H1 (cell line): Measurements from ENCODE around the gene ZNF486. TPM values are rescaled to one million over a fixed set of nuclear protein-coding genes. Genes with fewer than 3 reads are reported as not detected.
A peak's percentile ranks its signal among the peaks of the same experiment; 100 is the strongest.

Experiments
- CTCF ChIA-PET: fragments of 300-600 bp; sonication (Branson Sonifier 250); formaldehyde crosslinking; loops from one replicate; lab custom pipeline; 2021; ENCODE audit not compliant: partially characterized antibody; lab: Charles Lee
- POLR2A ChIA-PET: fragments of 300-600 bp; sonication (Branson Sonifier 250); formaldehyde crosslinking; loops from one replicate; lab custom pipeline; 2021; ENCODE audit warnings: inconsistent platforms; ENCODE audit not compliant: partially characterized antibody; lab: Charles Lee
- DNase-seq, 2 experiments: peaks; one replicate each; pipeline versions ENCODE4 v3.0.0 to v3.0.0-alpha.2; 2010 to 2022; ENCODE audit warnings: low spot score in 2 of 2, low read depth in 1 of 2, mixed read lengths in 1 of 2
- FAIRE-seq: peaks from 2 replicates; lab custom pipeline; 2011; peaks lifted over from hg19 to GRCh38; lab: Jason Lieb, UNC
- H2AFZ ChIP-seq: 2 replicates; pipeline ENCODE4 v1.8.1; 2012; ENCODE audit warnings: low read length, inconsistent platforms
- H2AK5ac ChIP-seq: 2 replicates; pipeline ENCODE4 v1.6.1; 2013; ENCODE audit warnings: low read depth, low read length
- H2BK120ac ChIP-seq: replicated peaks from 2 replicates; pipeline ENCODE3; 2013; ENCODE audit warnings: low read depth, low read length, inconsistent platforms
- H2BK12ac ChIP-seq: 2 replicates; pipeline ENCODE4 v1.6.1; 2013; ENCODE audit warnings: low read depth, low read length
- H2BK15ac ChIP-seq: 2 replicates; pipeline ENCODE4 v1.6.1; 2013; ENCODE audit warnings: low read length
- H2BK20ac ChIP-seq: 2 replicates; pipeline ENCODE4 v1.6.1; 2013; ENCODE audit warnings: low read length
- H2BK5ac ChIP-seq: 2 replicates; pipeline ENCODE4 v1.6.1; 2013; ENCODE audit warnings: low read depth, low read length
- H3K14ac ChIP-seq: 2 replicates; pipeline ENCODE4 v1.6.1; 2013; ENCODE audit warnings: inconsistent platforms; ENCODE audit not compliant: insufficient read length
- H3K18ac ChIP-seq: 2 replicates; pipeline ENCODE4 v1.6.1; 2013; ENCODE audit warnings: low read length; ENCODE audit errors: extremely low read depth
- H3K23ac ChIP-seq: 2 replicates; pipeline ENCODE4 v1.6.1; 2013; ENCODE audit warnings: inconsistent platforms; ENCODE audit not compliant: insufficient read length
- H3K23me2 ChIP-seq: 2 replicates; pipeline ENCODE4 v1.6.1; 2013; ENCODE audit warnings: low read depth, low read length
- H3K27ac ChIP-seq: 2 replicates; pipeline ENCODE4 v1.6.1; 2011; ENCODE audit warnings: low read depth, low read length, inconsistent platforms
- H3K27me3 ChIP-seq, 4 experiments: replicated peaks in 1 of 4; 1 replicate in 1 of 4; 2 replicates in 3 of 4; pipeline versions ENCODE4 v1.6.1 to v1.8.1; 2011 to 2013; ENCODE audit warnings: low read length in 3 of 4, mild to moderate bottlenecking in 3 of 4, inconsistent platforms in 2 of 4, mixed read lengths in 2 of 4, moderate library complexity in 1 of 4; ENCODE audit not compliant: control insufficient read depth in 3 of 4, insufficient read depth in 3 of 4; ENCODE audit errors: extremely low read depth in 1 of 4
- H3K36me3 ChIP-seq, 4 experiments: 2 replicates each; pipeline versions ENCODE4 v1.6.1 to v1.8.1; 2011 to 2013; ENCODE audit warnings: mild to moderate bottlenecking in 4 of 4, low read length in 3 of 4, moderate library complexity in 2 of 4, control low read depth in 1 of 4, inconsistent platforms in 1 of 4; ENCODE audit not compliant: insufficient read depth in 4 of 4, control insufficient read depth in 2 of 4
- H3K4ac ChIP-seq: replicated peaks from 2 replicates; pipeline ENCODE3; 2013; ENCODE audit warnings: low read length, low read depth, mixed read lengths, inconsistent platforms; ENCODE audit not compliant: insufficient read length
- H3K4me1 ChIP-seq, 4 experiments: replicated peaks in 1 of 4; 1 replicate in 1 of 4; 2 replicates in 3 of 4; pipeline versions ENCODE4 v1.6.1 to v1.8.1; 2011 to 2013; ENCODE audit warnings: low read length in 3 of 4, inconsistent platforms in 2 of 4, mixed read lengths in 1 of 4; ENCODE audit not compliant: insufficient read depth in 4 of 4, control insufficient read depth in 3 of 4
- H3K4me2 ChIP-seq, 2 experiments: 2 replicates each; pipeline versions ENCODE4 v1.6.1 to v1.8.1; 2011 to 2013; ENCODE audit warnings: low read depth in 2 of 2, low read length in 2 of 2, control low read depth in 1 of 2, inconsistent platforms in 1 of 2, mild to moderate bottlenecking in 1 of 2; ENCODE audit not compliant: insufficient read depth in 1 of 2
- H3K4me3 ChIP-seq, 4 experiments: fragments of 200-600, 300-600 bp in 1 of 4; sonication (generic), shearing (Covaris generic), sonication (Bioruptor Twin) in 1 of 4; 2 replicates each; pipeline versions ENCODE4 v1.5.1 to v1.8.1; 2011 to 2016; ENCODE audit warnings: low read length in 4 of 4, low read depth in 3 of 4, control low read depth in 2 of 4, inconsistent platforms in 2 of 4, mild to moderate bottlenecking in 2 of 4, mixed read lengths in 1 of 4, moderate library complexity in 1 of 4; ENCODE audit not compliant: insufficient read depth in 2 of 4; ENCODE audit errors: extremely low read depth in 1 of 4
- H3K56ac ChIP-seq: replicated peaks from 2 replicates; pipeline ENCODE3; 2013; ENCODE audit warnings: low read depth, mild to moderate bottlenecking, mixed read lengths, low read length, inconsistent platforms; ENCODE audit not compliant: insufficient read length
- H3K79me1 ChIP-seq: 2 replicates; pipeline ENCODE4 v1.6.1; 2013; ENCODE audit warnings: low read depth, low read length, control low read depth
- H3K79me2 ChIP-seq, 2 experiments: 2 replicates each; pipeline versions ENCODE4 v1.6.1 to v1.8.1; 2012 to 2013; ENCODE audit warnings: low read length in 2 of 2, mild to moderate bottlenecking in 2 of 2, inconsistent platforms in 1 of 2; ENCODE audit not compliant: insufficient read depth in 2 of 2, control insufficient read depth in 1 of 2
- H3K9ac ChIP-seq, 4 experiments: replicated peaks in 1 of 4; 1 replicate in 1 of 4; 2 replicates in 3 of 4; pipeline versions ENCODE4 v1.6.1 to v1.8.1; 2011 to 2013; ENCODE audit warnings: low read depth in 3 of 4, low read length in 3 of 4, control low read depth in 2 of 4, mild to moderate bottlenecking in 2 of 4, moderate library complexity in 2 of 4, inconsistent platforms in 1 of 4; ENCODE audit errors: extremely low read depth in 1 of 4
- H3K9me3 ChIP-seq, 2 experiments: 2 replicates each; pipeline versions ENCODE4 v1.6.1 to v1.8.1; 2012 to 2013; ENCODE audit warnings: mild to moderate bottlenecking in 2 of 2, moderate library complexity in 2 of 2, control low read depth in 1 of 2, inconsistent platforms in 1 of 2, low read depth in 1 of 2, low read length in 1 of 2, mixed read lengths in 1 of 2; ENCODE audit not compliant: insufficient read depth in 2 of 2
- H4K20me1 ChIP-seq, 2 experiments: replicated peaks in 1 of 2; 2 replicates each; pipeline versions ENCODE3 to v1.8.1; 2011 to 2013; ENCODE audit warnings: inconsistent platforms in 2 of 2, low read length in 2 of 2, mild to moderate bottlenecking in 1 of 2; ENCODE audit not compliant: insufficient read depth in 2 of 2, control insufficient read depth in 1 of 2
- H4K5ac ChIP-seq: 2 replicates; pipeline ENCODE4 v1.6.1; 2013; ENCODE audit warnings: low read length, low read depth, mixed read lengths, inconsistent platforms; ENCODE audit not compliant: insufficient read length
- H4K8ac ChIP-seq: 2 replicates; pipeline ENCODE4 v1.8.0; 2013; ENCODE audit warnings: mild to moderate bottlenecking, moderate library complexity, low read length, inconsistent platforms; ENCODE audit not compliant: insufficient read depth; ENCODE audit errors: extremely low read depth
- H4K91ac ChIP-seq: replicated peaks from 2 replicates; pipeline ENCODE3; 2013; ENCODE audit warnings: low read length, mixed read lengths, inconsistent platforms; ENCODE audit not compliant: insufficient read length
- ASH2L ChIP-seq: fragments of 200-600, 300-600 bp; sonication (generic); IDR thresholded peaks from one replicate; pipeline ENCODE4 v1.7.1; 2017; ENCODE audit warnings: low read length
- CBX8 ChIP-seq: fragments of 300-800, 300-1000 bp; sonication (generic); IDR thresholded peaks from 2 replicates; pipeline ENCODE4 v1.7.1; 2016; ENCODE audit warnings: low read depth, low read length, borderline replicate concordance
- CHD2 ChIP-seq: IDR thresholded peaks from 2 replicates; pipeline ENCODE4 v1.6.1; 2012; ENCODE audit warnings: low read length, improper control_type of control experiment
- CTBP2 ChIP-seq: IDR thresholded peaks from 2 replicates; pipeline ENCODE4 v1.7.0; 2011; ENCODE audit warnings: borderline replicate concordance, mild to moderate bottlenecking, moderate library complexity, mixed read lengths, low read length; ENCODE audit not compliant: insufficient read depth, insufficient read length
- CTCF ChIP-seq, 3 experiments: IDR thresholded peaks; 1 replicate in 2 of 3; 2 replicates in 1 of 3; pipeline versions ENCODE4 v1.5.1 to v1.6.1; 2011; ENCODE audit warnings: low read length in 3 of 3, mild to moderate bottlenecking in 3 of 3, inconsistent platforms in 2 of 3, low read depth in 1 of 3, moderate library complexity in 1 of 3; ENCODE audit not compliant: insufficient read depth in 1 of 3; ENCODE audit errors: control extremely low read depth in 1 of 3
- HDAC2 ChIP-seq, 2 experiments: fragments of 300-600 bp in 1 of 2; sonication (generic) in 1 of 2; IDR thresholded peaks; 2 replicates each; pipeline ENCODE4 v1.6.1; 2011 to 2012; ENCODE audit warnings: low read depth in 2 of 2, low read length in 2 of 2, mild to moderate bottlenecking in 2 of 2, moderate library complexity in 2 of 2, borderline replicate concordance in 1 of 2, inconsistent platforms in 1 of 2
- HDAC6 ChIP-seq: IDR thresholded peaks from one replicate; pipeline ENCODE4 v1.7.1; 2012; ENCODE audit warnings: low read depth, mild to moderate bottlenecking, inconsistent platforms, low read length, moderate library complexity
- SP1 ChIP-seq: IDR thresholded peaks from 2 replicates; pipeline ENCODE4 v1.6.1; 2011; ENCODE audit warnings: low read depth, low read length
- SP4 ChIP-seq: IDR thresholded peaks from 2 replicates; pipeline ENCODE4 v1.6.1; 2012; ENCODE audit warnings: low read length, inconsistent platforms
- TEAD4 ChIP-seq: IDR thresholded peaks from 2 replicates; pipeline ENCODE4 v1.6.1; 2012; ENCODE audit warnings: low read depth, low read length, inconsistent platforms, mixed read lengths
- WGBS, 2 experiments: shearing (Covaris generic) in 1 of 2; methylation state at CpG; one replicate each; pipeline versions ENCODE4 v1.1.6 to v1.1.7; 2013 to 2015; ENCODE audit warnings: low lambda C conversion rate in 2 of 2, mixed read lengths in 2 of 2, inconsistent platforms in 1 of 2, low coverage in 1 of 2, missing lambda C conversion rate in 1 of 2; ENCODE audit not compliant: insufficient replicate concordance in 2 of 2, insufficient coverage in 1 of 2, insufficient read length in 1 of 2; ENCODE audit errors: extremely low coverage in 1 of 2, missing lambda C conversion rate in 1 of 2; 5-methylcytosine and 5-hydroxymethylcytosine counted together
- polyA plus RNA-seq, 7 experiments: library from polyadenylated mRNA; depleted of rRNA in 3 of 7; stranded (reverse) in 5 of 7; unstranded in 2 of 7; fragments of >200 nt in 5 of 7; fragments of 200-250 nt in 2 of 7; gene quantifications; 1 replicate in 5 of 7; 2 replicates in 1 of 7; 4 replicates in 1 of 7; pipeline versions ENCODE4 v1.2.1 to v1.2.3, GENCODE V29; 2011 to 2013; ENCODE audit warnings: missing spikeins in 2 of 7, mixed read lengths in 2 of 7
- total RNA-seq: library from RNA; stranded (reverse); fragmentation: NEBNext Ultra II Directional; extraction: Animal tissue kit (Norgen Biotek cat#: 25700); gene quantifications from 2 replicates; pipeline ENCODE4 v1.2.1, GENCODE V29; 2021

ZNF486 gene
- total and polyA plus RNA-seq, 2 of the 8 experiments (the other 6 are each of a cell fraction or from before 2014, with no cell fraction given), result 10.7 to 23.4 TPM

- Histone ChIP-seq H4K91ac (no peak overlapping the region), H3K23me2 (no peaks in the 10 kb centered on the region), H3K56ac (no peak overlapping the region), H3K4ac (no peak overlapping the region), H4K20me1 (no peaks in the 10 kb centered on the region), H3K27me3 (no peaks in the 10 kb centered on the region), H2BK12ac (no peak overlapping the region), H3K79me2 (no peaks in the 10 kb centered on the region), H3K4me3 (no peak overlapping the region), H2BK120ac (no peak overlapping the region), H3K9ac (no peak overlapping the region), H3K23ac (no peak overlapping the region), H4K5ac (no peak overlapping the region), H3K4me1 (no peaks in the 10 kb centered on the region), H3K79me1 (no peaks in the 10 kb centered on the region; the same call in 1 of the 2 replicates), H2BK20ac (no peak overlapping the region), H3K4me2 (no peak overlapping the region), H3K14ac (no peak overlapping the region), H2BK5ac (no peak overlapping the region), H4K8ac (peak overlapping the region; percentile 7; the same call in 1 of the 2 replicates), H3K27ac (no peak overlapping the region), H3K36me3 (peaks cover 2 to 62% (median 31%) of the 10 kb centered on the region in 4 experiments; a peak in 7 of 8 replicates), H2AFZ (no peak overlapping the region), H3K18ac (no peak overlapping the region), H2AK5ac (no peak overlapping the region), H3K9me3 (peaks cover 25 to 30% of the 10 kb centered on the region in 2 experiments), H2BK15ac (no peak overlapping the region)
- FAIRE-seq (no peak), DNase-seq (no peak)
- CTCF ChIA-PET, result interaction anchor here (0.7 to 1.5 kb wide), 3 partner anchors 16 to 127 kb away, joined by 3 to 4 read pairs (median 3); no protein-coding TSS in a partner anchor
- POLR2A ChIA-PET, result interaction anchor here (0.7 to 4.8 kb wide), 14 partner anchors 9 to 127 kb away, joined by 3 to 34 read pairs (median 5); partner anchors contain the start of genes ZNF486, ZNF682 and ZNF90
- no peak for TF ChIP-seq SP4
- TF ChIP-seq ASH2L, result no peak
- TF ChIP-seq CBX8, result no peak
- TF ChIP-seq CTCF (IDR thresholded peaks at IDR 0.05; ENCODE audit: control extremely low read depth in 1 of 3, insufficient read depth in 1 of 3, low read depth in 1 of 3, low read length in 3 of 3), result no peak
- TF ChIP-seq HDAC6, result no peak
- TF ChIP-seq HDAC2 (IDR thresholded peaks at IDR 0.05; ENCODE audit: borderline replicate concordance in 1 of 2, low read depth in 2 of 2, low read length in 2 of 2), result no peak
- no peak for TF ChIP-seq CTBP2
- TF ChIP-seq TEAD4, result no peak
- TF ChIP-seq CHD2, result no peak
- TF ChIP-seq SP1, result no peak
- WGBS, 2 experiments, result 94% methylated on average over 23 of the region's 23 CpGs; no CpG with 5 or more reads in 1 of the 2 experiments
These were observed 42.1 kb upstream of the ZNF486 start for GRCh38 chr19:20124879-20125278.
